ENCODE results near the gene TENM4. TPM values are rescaled to one million over a fixed set of nuclear protein-coding genes. Genes with fewer than 3 reads are reported as not detected.
A peak's percentile ranks its signal among the peaks of the same experiment; 100 is the strongest.

Gene TENM4
- total RNA-seq, 1 experiment from 2014 or later, result 25.0 TPM

DNA sequence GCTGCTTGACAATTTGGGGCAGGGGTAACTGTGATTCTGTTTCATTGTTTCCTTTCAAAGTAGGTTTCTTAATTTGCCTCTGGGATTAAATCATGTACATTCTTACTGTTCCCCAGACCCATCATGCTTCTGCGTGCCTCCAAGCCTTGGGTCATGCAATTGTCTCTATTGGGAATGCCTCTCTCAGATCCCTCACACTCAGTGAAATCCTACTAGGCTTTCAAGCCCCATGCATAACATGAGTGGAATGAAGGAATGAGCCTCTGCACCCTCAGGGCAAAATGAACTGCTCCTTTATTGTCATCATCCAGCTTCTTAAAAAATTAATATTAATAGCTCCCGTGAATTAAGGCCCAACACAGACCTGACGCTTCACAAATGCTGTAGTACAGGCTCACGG, 381.7 kb downstream of the TENM4 start (continued):
- TF ChIP-seq CREM (CRISPR knock-in tag; IDR thresholded peaks at IDR 0.05) (no peak), ZNF317 (CRISPR knock-in tag; IDR thresholded peaks at IDR 0.05; ENCODE audit: borderline replicate concordance, low read depth) (no peak)

DNA sequence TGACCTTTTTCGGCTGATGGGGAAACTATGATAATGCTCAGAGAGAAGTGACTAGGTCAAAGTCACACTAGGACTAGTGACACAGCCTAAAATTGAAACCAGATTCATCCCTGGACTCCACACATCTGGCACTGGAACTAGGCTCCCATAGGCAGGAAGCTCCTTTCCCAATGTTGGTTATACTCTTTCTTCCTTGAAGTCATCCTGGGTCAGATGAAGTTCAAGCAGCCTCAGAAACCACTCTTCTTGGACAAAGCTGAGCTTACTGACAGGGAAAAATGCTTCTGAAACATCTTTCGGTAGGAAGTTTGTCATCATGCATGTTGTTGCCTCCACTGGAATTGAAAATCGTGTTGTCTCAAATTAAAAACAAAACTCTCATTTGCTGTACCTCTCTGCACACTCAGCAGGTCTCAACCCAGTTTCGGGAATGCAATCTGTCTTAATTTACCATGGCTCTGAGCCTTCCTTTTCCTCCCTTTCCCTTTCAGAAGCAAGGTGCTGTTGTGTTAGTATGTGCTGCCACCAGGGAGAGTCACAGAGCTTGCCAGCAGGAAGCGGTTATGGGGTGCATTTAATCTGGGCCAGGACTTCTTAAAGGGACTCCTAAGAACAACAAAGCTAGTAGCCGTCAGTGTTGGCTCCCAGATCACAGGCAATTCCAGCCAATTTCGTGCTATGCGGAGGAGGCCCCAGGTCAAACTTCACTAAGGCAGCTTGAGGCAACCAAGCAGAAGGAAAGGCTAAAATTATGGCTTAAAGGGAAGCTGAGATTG, 384.8 kb downstream of the TENM4 start:
- TF ChIP-seq CBFB (CRISPR knock-in tag; IDR thresholded peaks at IDR 0.05; ENCODE audit: low read depth) (no peak), JAZF1 (CRISPR knock-in tag; IDR thresholded peaks at IDR 0.05) (no peak), ZNF532 (CRISPR knock-in tag; IDR thresholded peaks at IDR 0.05; ENCODE audit: borderline replicate concordance) (no peak), NFYB (CRISPR knock-in tag; conservative IDR thresholded peaks at IDR 0.05; ENCODE audit: low read depth) (no peak), OVOL2 (CRISPR knock-in tag; IDR thresholded peaks at IDR 0.05; ENCODE audit: borderline replicate concordance) (no peak), ZNF317 (CRISPR knock-in tag; IDR thresholded peaks at IDR 0.05; ENCODE audit: borderline replicate concordance, low read depth) (no peak), RELA (CRISPR knock-in tag; IDR thresholded peaks at IDR 0.05; ENCODE audit: borderline replicate concordance) (no peak), NR2C2 (CRISPR knock-in tag; IDR thresholded peaks at IDR 0.05) (no peak), SOX15 (CRISPR knock-in tag; IDR thresholded peaks at IDR 0.05) (no peak), FOXK1 (CRISPR knock-in tag; IDR thresholded peaks at IDR 0.05) (no peak), TP53 (CRISPR knock-in tag; IDR thresholded peaks at IDR 0.05) (no peak), NR3C1 (CRISPR knock-in tag; conservative IDR thresholded peaks at IDR 0.05; ENCODE audit: low read depth) (no peak), SP1 (CRISPR knock-in tag; conservative IDR thresholded peaks at IDR 0.05) (no peak), PRRX2 (CRISPR knock-in tag; IDR thresholded peaks at IDR 0.05) (no peak), ATF1 (CRISPR knock-in tag; IDR thresholded peaks at IDR 0.05) (no peak)
- TF ChIP-seq, protein P1, sequence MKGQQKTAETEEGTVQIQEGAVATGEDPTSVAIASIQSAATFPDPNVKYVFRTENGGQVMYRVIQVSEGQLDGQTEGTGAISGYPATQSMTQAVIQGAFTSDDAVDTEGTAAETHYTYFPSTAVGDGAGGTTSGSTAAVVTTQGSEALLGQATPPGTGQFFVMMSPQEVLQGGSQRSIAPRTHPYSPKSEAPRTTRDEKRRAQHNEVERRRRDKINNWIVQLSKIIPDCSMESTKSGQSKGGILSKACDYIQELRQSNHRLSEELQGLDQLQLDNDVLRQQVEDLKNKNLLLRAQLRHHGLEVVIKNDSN (CRISPR knock-in tag; IDR thresholded peaks at IDR 0.05), result no peak
- TF ChIP-seq, protein P2, sequence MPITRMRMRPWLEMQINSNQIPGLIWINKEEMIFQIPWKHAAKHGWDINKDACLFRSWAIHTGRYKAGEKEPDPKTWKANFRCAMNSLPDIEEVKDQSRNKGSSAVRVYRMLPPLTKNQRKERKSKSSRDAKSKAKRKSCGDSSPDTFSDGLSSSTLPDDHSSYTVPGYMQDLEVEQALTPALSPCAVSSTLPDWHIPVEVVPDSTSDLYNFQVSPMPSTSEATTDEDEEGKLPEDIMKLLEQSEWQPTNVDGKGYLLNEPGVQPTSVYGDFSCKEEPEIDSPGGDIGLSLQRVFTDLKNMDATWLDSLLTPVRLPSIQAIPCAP (CRISPR knock-in tag; IDR thresholded peaks at IDR 0.05), result no peak
- TF ChIP-seq, protein P3, sequence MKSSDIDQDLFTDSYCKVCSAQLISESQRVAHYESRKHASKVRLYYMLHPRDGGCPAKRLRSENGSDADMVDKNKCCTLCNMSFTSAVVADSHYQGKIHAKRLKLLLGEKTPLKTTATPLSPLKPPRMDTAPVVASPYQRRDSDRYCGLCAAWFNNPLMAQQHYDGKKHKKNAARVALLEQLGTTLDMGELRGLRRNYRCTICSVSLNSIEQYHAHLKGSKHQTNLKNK (CRISPR knock-in tag; IDR thresholded peaks at IDR 0.05), result no peak
- TF ChIP-seq, protein P4, sequence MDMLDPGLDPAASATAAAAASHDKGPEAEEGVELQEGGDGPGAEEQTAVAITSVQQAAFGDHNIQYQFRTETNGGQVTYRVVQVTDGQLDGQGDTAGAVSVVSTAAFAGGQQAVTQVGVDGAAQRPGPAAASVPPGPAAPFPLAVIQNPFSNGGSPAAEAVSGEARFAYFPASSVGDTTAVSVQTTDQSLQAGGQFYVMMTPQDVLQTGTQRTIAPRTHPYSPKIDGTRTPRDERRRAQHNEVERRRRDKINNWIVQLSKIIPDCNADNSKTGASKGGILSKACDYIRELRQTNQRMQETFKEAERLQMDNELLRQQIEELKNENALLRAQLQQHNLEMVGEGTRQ (CRISPR knock-in tag; IDR thresholded peaks at IDR 0.05), result no peak
- DNase-seq (ENCODE audit: low spot score) (no peak), ATAC-seq (peak; percentile 51)
- Mint-ChIP-seq H3K36me3 (no peaks in the 10 kb centered on the region), H3K27me3 (ENCODE audit: low read depth) (no peaks in the 10 kb centered on the region), H3K27ac (no peak overlapping the region), H3K9me3 (no peaks in the 10 kb centered on the region), H3K4me3 (no peak overlapping the region), H3K4me1 (peaks cover 15% of the 10 kb centered on the region)
- ChIA-PET POLR2A (no interaction called here), CTCF (interaction anchor here (0.5 to 2.5 kb wide), 8 partner anchors 16 to 411 kb away, joined by 3 to 16 read pairs (median 4); no protein-coding TSS in a partner anchor)

All from WTC11 (cell line).